Endodermal cell (in vitro differentiated cells): ENCODE data around the gene TDRD12. TPM values are rescaled to one million over a fixed set of nuclear protein-coding genes. Genes with fewer than 3 reads are reported as not detected.

Experiments
- DNase-seq: peaks from one replicate; pipeline ENCODE4 v3.0.0-alpha.2; 2017
- H3K27ac ChIP-seq: 2 replicates; pipeline ENCODE4 v1.5.1; 2013; ENCODE audit warnings: mild to moderate bottlenecking, low read depth, low read length, moderate library complexity
- H3K27me3 ChIP-seq: 2 replicates; pipeline ENCODE4 v1.6.1; 2013; ENCODE audit warnings: mild to moderate bottlenecking, low read length, moderate library complexity; ENCODE audit not compliant: insufficient read depth, control insufficient read depth, poor library complexity, severe bottlenecking
- H3K36me3 ChIP-seq: 2 replicates; pipeline ENCODE4 v1.7.0; 2013; ENCODE audit warnings: mild to moderate bottlenecking, low read length, moderate library complexity; ENCODE audit not compliant: control insufficient read depth, insufficient read depth
- H3K4me1 ChIP-seq: one replicate; pipeline ENCODE4 v1.7.0; 2013; ENCODE audit warnings: low read length; ENCODE audit not compliant: control insufficient read depth, insufficient read depth
- H3K4me3 ChIP-seq: 2 replicates; pipeline ENCODE4 v1.5.1; 2013; ENCODE audit warnings: mild to moderate bottlenecking, low read length, moderate library complexity
- H3K9ac ChIP-seq: 2 replicates; pipeline ENCODE4 v1.6.1; 2013; ENCODE audit warnings: mild to moderate bottlenecking, low read length, moderate library complexity; ENCODE audit not compliant: poor library complexity, severe bottlenecking; ENCODE audit errors: extremely low read depth
- H3K9me3 ChIP-seq: 2 replicates; pipeline ENCODE4 v1.6.1; 2013; ENCODE audit warnings: mild to moderate bottlenecking, low read length, moderate library complexity; ENCODE audit not compliant: control insufficient read depth
- H3K27ac Mint-ChIP-seq: 2 replicates; pipeline ENCODE4 v1.8.0; 2020; ENCODE audit warnings: mixed read lengths
- H3K27me3 Mint-ChIP-seq: 2 replicates; pipeline ENCODE4 v1.8.0; 2021; ENCODE audit warnings: mild to moderate bottlenecking, mixed read lengths; ENCODE audit not compliant: insufficient read depth
- H3K36me3 Mint-ChIP-seq: 2 replicates; pipeline ENCODE4 v1.8.0; 2020; ENCODE audit warnings: low read depth, mixed read lengths
- H3K4me1 Mint-ChIP-seq: 2 replicates; pipeline ENCODE4 v1.8.0; 2020; ENCODE audit warnings: mixed read lengths
- H3K4me3 Mint-ChIP-seq: 2 replicates; pipeline ENCODE4 v1.8.0; 2020; ENCODE audit warnings: mild to moderate bottlenecking, moderate library complexity, mixed read lengths
- H3K9me3 Mint-ChIP-seq: 2 replicates; pipeline ENCODE4 v1.8.0; 2020; ENCODE audit warnings: mild to moderate bottlenecking, mixed read lengths
- CTCF ChIP-seq: fragments of 200-600 bp; sonication (generic); conservative IDR thresholded peaks from 2 replicates; pipeline ENCODE4 v1.5.0; 2021; ENCODE audit warnings: antibody characterized with exemption, mild to moderate bottlenecking
- WGBS, 2 experiments: methylation state at CpG; one replicate each; pipeline versions ENCODE4 v1.1.5 to v1.1.7; 2013; ENCODE audit warnings: missing lambda C conversion rate in 2 of 2, mixed read lengths in 1 of 2; ENCODE audit not compliant: insufficient coverage in 1 of 2, insufficient read length in 1 of 2; 5-methylcytosine and 5-hydroxymethylcytosine counted together
- total RNA-seq, 2 donors: library from RNA; stranded (reverse); fragmentation: NEBNext Ultra II Directional in 1 of 2; extraction: Animal tissue kit (Norgen Biotek cat#: 25700) in 1 of 2; gene quantifications; 2 replicates in 1 of 2; 3 replicates in 1 of 2; pipeline ENCODE4 v1.2.1, GENCODE V29; 2021

TDRD12 gene
- total RNA-seq, 2 donors from 2014 or later, result 0.20 to 0.84 TPM

GRCh38 chr19:32874605-32875004 lies 155.0 kb downstream of the TDRD12 start:
- H3K36me3 Mint-ChIP-seq, result peaks cover 12% of the 10 kb centered on the region
- no peaks in the 10 kb centered on the region for H3K9me3 Mint-ChIP-seq
- peaks cover 8% of the 10 kb centered on the region for H3K4me1 Mint-ChIP-seq
- Histone ChIP-seq H3K4me3 (no peak overlapping the region), H3K36me3 (peaks cover 5% of the 10 kb centered on the region), H3K9ac (no peak overlapping the region), H3K27ac (no peak overlapping the region), H3K27me3 (no peaks in the 10 kb centered on the region), H3K4me1 (no peaks in the 10 kb centered on the region), H3K9me3 (no peaks in the 10 kb centered on the region)
- 87 to 97% methylated on average over 6 to 9 of the region's 9 CpGs for WGBS, 2 experiments
- no peak overlapping the region for H3K4me3 Mint-ChIP-seq
- no peak for DNase-seq
- TF ChIP-seq CTCF, result no peak
- H3K27me3 Mint-ChIP-seq, result no peaks in the 10 kb centered on the region
- no peak overlapping the region for H3K27ac Mint-ChIP-seq

- 60 to 80% methylated on average over 2 to 7 of the region's 7 CpGs for WGBS, 2 experiments
- no peak overlapping the region for H3K27ac Mint-ChIP-seq
- Histone ChIP-seq H3K9me3 (no peaks in the 10 kb centered on the region), H3K9ac (no peak overlapping the region), H3K36me3 (peaks cover 5% of the 10 kb centered on the region), H3K4me3 (no peak overlapping the region), H3K27me3 (no peaks in the 10 kb centered on the region), H3K4me1 (no peaks in the 10 kb centered on the region), H3K27ac (no peak overlapping the region)
- DNase-seq, result peak; percentile 58
- H3K4me3 Mint-ChIP-seq, result no peak overlapping the region
- no peaks in the 10 kb centered on the region for H3K27me3 Mint-ChIP-seq
- no peak for TF ChIP-seq CTCF
- peaks cover 6% of the 10 kb centered on the region for H3K4me1 Mint-ChIP-seq
- H3K9me3 Mint-ChIP-seq, result no peaks in the 10 kb centered on the region
- peaks cover 15% of the 10 kb centered on the region for H3K36me3 Mint-ChIP-seq
These were observed 155.9 kb downstream of the TDRD12 start for GRCh38 chr19:32875428-32875827.

GRCh38 chr19:32876236-32876918 lies 156.8 kb downstream of the TDRD12 start:
- WGBS, 2 experiments, result 90 to 91% methylated on average over 8 to 9 of the region's 9 CpGs
- H3K4me3 ChIP-seq, result no peak overlapping the region
- H3K4me1 Mint-ChIP-seq, result peaks cover 4% of the 10 kb centered on the region
- no peaks in the 10 kb centered on the region for H3K27me3 ChIP-seq
- H3K4me1 ChIP-seq, result no peaks in the 10 kb centered on the region
- H3K9me3 ChIP-seq, result no peaks in the 10 kb centered on the region
- H3K27ac Mint-ChIP-seq, result no peak overlapping the region
- no peak overlapping the region for H3K27ac ChIP-seq
- H3K9me3 Mint-ChIP-seq, result no peaks in the 10 kb centered on the region
- no peak overlapping the region for H3K9ac ChIP-seq
- no peak for TF ChIP-seq CTCF
- H3K4me3 Mint-ChIP-seq, result no peak overlapping the region
- H3K27me3 Mint-ChIP-seq, result no peaks in the 10 kb centered on the region
- peaks cover 18% of the 10 kb centered on the region for H3K36me3 Mint-ChIP-seq
- DNase-seq, result no peak
- peaks cover 5% of the 10 kb centered on the region for H3K36me3 ChIP-seq
